HEK293 (cell line): ENCODE data around the gene FAM174A.

ENCODE experiments used
- FEZF1 ChIP-seq: fragments of 450-650 bp; formaldehyde crosslinking; IDR thresholded peaks from 2 replicates; pipeline ENCODE4 v1.5.1; 2016; ENCODE audit warnings: missing biosample characterization, missing genetic modification characterization
- RBAK ChIP-seq: fragments of 450-650 bp; formaldehyde crosslinking; IDR thresholded peaks from 2 replicates; pipeline ENCODE4 v1.5.1; 2016; ENCODE audit warnings: missing biosample characterization, missing genetic modification characterization
- SP7 ChIP-seq: fragments of 450-650 bp; formaldehyde crosslinking; IDR thresholded peaks from 2 replicates; pipeline ENCODE4 v1.5.1; 2016; ENCODE audit warnings: missing biosample characterization, missing genetic modification characterization
- WT1 ChIP-seq: fragments of 450-650 bp; formaldehyde crosslinking; IDR thresholded peaks from 2 replicates; pipeline ENCODE4 v1.5.1; 2016; ENCODE audit warnings: missing biosample characterization, missing genetic modification characterization
- ZBTB21 ChIP-seq: fragments of 450-650 bp; formaldehyde crosslinking; IDR thresholded peaks from 2 replicates; pipeline ENCODE4 v1.5.1; 2017; ENCODE audit warnings: missing biosample characterization, missing genetic modification characterization
- ZBTB48 ChIP-seq: fragments of 450-650 bp; formaldehyde crosslinking; IDR thresholded peaks from 2 replicates; pipeline ENCODE4 v1.5.1; 2016; ENCODE audit warnings: missing biosample characterization, missing genetic modification characterization
- ZIC2 ChIP-seq: fragments of 450-650 bp; formaldehyde crosslinking; IDR thresholded peaks from 2 replicates; pipeline ENCODE4 v1.5.1; 2016; ENCODE audit warnings: missing biosample characterization, missing genetic modification characterization
- ZNF169 ChIP-seq: fragments of 450-650 bp; formaldehyde crosslinking; IDR thresholded peaks from 2 replicates; pipeline ENCODE4 v1.5.1; 2016; ENCODE audit warnings: missing biosample characterization, missing genetic modification characterization
- ZNF19 ChIP-seq: fragments of 450-650 bp; formaldehyde crosslinking; IDR thresholded peaks from 2 replicates; pipeline ENCODE4; 2016; ENCODE audit warnings: missing biosample characterization, missing genetic modification characterization, low read depth
- ZNF274 ChIP-seq, 2 experiments: fragments of 200-500 bp in 1 of 2; fragments of 450-650 bp in 1 of 2; sonication (Bioruptor generic) in 1 of 2; formaldehyde crosslinking in 1 of 2; IDR thresholded peaks; 2 replicates each; pipeline versions ENCODE4 v1.5.1 to v1.6.1; 2014 to 2016; ENCODE audit warnings: borderline replicate concordance in 1 of 2, inconsistent platforms in 1 of 2, low read length in 1 of 2, missing biosample characterization in 1 of 2, missing genetic modification characterization in 1 of 2
- ZNF530 ChIP-seq: fragments of 450-650 bp; formaldehyde crosslinking; IDR thresholded peaks from 2 replicates; pipeline ENCODE4 v1.5.1; 2016; ENCODE audit warnings: low read depth, missing biosample characterization, missing genetic modification characterization
- ZNF544 ChIP-seq: fragments of 450-650 bp; formaldehyde crosslinking; IDR thresholded peaks from 2 replicates; pipeline ENCODE4 v1.5.0; 2017; ENCODE audit warnings: missing biosample characterization, missing genetic modification characterization
- ZNF548 ChIP-seq: fragments of 450-650 bp; formaldehyde crosslinking; IDR thresholded peaks from 2 replicates; pipeline ENCODE4 v1.5.1; 2016; ENCODE audit warnings: missing biosample characterization, missing genetic modification characterization
- ZNF571 ChIP-seq: fragments of 450-650 bp; formaldehyde crosslinking; IDR thresholded peaks from 2 replicates; pipeline ENCODE4 v1.5.0; 2017; ENCODE audit warnings: missing biosample characterization, missing genetic modification characterization
- ZNF610 ChIP-seq: fragments of 450-650 bp; formaldehyde crosslinking; IDR thresholded peaks from 2 replicates; pipeline ENCODE4 v1.5.1; 2016; ENCODE audit warnings: missing biosample characterization, missing genetic modification characterization, borderline replicate concordance
- ZNF629 ChIP-seq: fragments of 450-650 bp; formaldehyde crosslinking; IDR thresholded peaks from 2 replicates; pipeline ENCODE4 v1.5.1; 2017; ENCODE audit warnings: missing biosample characterization, missing genetic modification characterization
- ZNF701 ChIP-seq: fragments of 450-650 bp; formaldehyde crosslinking; IDR thresholded peaks from 2 replicates; pipeline ENCODE4 v1.5.1; 2016; ENCODE audit warnings: missing biosample characterization, missing genetic modification characterization
- TF ChIP-seq, protein P1 (sequence below): fragments of 450-650 bp; formaldehyde crosslinking; IDR thresholded peaks from 2 replicates; pipeline ENCODE4 v1.5.1; 2016; ENCODE audit warnings: missing biosample characterization, missing genetic modification characterization
- TF ChIP-seq, protein P2 (sequence below): fragments of 450-650 bp; formaldehyde crosslinking; IDR thresholded peaks from 2 replicates; pipeline ENCODE4 v1.5.1; 2016; ENCODE audit warnings: missing biosample characterization, missing genetic modification characterization
- TF ChIP-seq, protein P3 (sequence below): fragments of 450-650 bp; formaldehyde crosslinking; conservative IDR thresholded peaks from 2 replicates; pipeline ENCODE4 v1.5.1; 2016; ENCODE audit warnings: low read depth, missing biosample characterization, missing genetic modification characterization
- TF ChIP-seq, protein P4 (sequence below): fragments of 450-650 bp; formaldehyde crosslinking; IDR thresholded peaks from 2 replicates; pipeline ENCODE4 v1.5.1; 2017; ENCODE audit warnings: missing biosample characterization, missing genetic modification characterization
- TF ChIP-seq, protein P5 (sequence below): fragments of 450-650 bp; formaldehyde crosslinking; IDR thresholded peaks from 2 replicates; pipeline ENCODE4 v1.5.1; 2016; ENCODE audit warnings: missing biosample characterization, missing genetic modification characterization, borderline replicate concordance

FAM174A gene

DNA sequence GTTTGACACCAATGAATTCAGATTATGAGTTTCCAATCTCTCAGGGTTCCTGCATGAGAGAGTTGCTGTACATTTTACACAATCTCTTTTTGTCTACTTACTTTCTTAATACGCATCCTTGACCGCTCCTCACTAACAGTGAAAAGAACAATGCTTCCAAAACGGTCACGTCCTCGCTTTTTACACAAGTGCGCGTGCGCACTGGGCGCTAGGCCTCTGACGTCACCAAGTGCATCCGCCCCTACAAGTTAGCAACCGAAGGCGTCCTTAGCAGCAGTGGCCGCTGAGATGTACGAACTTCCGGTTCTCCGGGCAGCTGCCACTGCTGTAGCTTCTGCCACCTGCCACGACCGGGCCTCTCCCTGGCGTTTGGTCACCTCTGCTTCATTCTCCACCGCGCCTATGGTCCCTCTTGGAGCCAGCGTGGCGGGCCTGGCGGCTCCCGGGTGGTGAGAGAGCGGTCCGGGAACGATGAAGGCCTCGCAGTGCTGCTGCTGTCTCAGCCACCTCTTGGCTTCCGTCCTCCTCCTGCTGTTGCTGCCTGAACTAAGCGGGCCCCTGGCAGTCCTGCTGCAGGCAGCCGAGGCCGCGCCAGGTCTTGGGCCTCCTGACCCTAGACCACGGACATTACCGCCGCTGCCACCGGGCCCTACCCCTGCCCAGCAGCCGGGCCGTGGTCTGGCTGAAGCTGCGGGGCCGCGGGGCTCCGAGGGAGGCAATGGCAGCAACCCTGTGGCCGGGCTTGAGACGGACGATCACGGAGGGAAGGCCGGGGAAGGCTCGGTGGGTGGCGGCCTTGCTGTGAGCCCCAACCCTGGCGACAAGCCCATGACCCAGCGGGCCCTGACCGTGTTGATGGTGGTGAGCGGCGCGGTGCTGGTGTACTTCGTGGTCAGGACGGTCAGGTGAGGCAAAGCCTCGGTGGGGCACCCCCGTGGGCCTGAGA lies at the start of gene FAM174A (continued):
- TF ChIP-seq, protein P1, sequence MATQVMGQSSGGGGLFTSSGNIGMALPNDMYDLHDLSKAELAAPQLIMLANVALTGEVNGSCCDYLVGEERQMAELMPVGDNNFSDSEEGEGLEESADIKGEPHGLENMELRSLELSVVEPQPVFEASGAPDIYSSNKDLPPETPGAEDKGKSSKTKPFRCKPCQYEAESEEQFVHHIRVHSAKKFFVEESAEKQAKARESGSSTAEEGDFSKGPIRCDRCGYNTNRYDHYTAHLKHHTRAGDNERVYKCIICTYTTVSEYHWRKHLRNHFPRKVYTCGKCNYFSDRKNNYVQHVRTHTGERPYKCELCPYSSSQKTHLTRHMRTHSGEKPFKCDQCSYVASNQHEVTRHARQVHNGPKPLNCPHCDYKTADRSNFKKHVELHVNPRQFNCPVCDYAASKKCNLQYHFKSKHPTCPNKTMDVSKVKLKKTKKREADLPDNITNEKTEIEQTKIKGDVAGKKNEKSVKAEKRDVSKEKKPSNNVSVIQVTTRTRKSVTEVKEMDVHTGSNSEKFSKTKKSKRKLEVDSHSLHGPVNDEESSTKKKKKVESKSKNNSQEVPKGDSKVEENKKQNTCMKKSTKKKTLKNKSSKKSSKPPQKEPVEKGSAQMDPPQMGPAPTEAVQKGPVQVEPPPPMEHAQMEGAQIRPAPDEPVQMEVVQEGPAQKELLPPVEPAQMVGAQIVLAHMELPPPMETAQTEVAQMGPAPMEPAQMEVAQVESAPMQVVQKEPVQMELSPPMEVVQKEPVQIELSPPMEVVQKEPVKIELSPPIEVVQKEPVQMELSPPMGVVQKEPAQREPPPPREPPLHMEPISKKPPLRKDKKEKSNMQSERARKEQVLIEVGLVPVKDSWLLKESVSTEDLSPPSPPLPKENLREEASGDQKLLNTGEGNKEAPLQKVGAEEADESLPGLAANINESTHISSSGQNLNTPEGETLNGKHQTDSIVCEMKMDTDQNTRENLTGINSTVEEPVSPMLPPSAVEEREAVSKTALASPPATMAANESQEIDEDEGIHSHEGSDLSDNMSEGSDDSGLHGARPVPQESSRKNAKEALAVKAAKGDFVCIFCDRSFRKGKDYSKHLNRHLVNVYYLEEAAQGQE (tag by site-specific recombination): 0 out of 2 replicates have a peak, but pooled peaks have one; percentile 24
- TF ChIP-seq, protein P2, sequence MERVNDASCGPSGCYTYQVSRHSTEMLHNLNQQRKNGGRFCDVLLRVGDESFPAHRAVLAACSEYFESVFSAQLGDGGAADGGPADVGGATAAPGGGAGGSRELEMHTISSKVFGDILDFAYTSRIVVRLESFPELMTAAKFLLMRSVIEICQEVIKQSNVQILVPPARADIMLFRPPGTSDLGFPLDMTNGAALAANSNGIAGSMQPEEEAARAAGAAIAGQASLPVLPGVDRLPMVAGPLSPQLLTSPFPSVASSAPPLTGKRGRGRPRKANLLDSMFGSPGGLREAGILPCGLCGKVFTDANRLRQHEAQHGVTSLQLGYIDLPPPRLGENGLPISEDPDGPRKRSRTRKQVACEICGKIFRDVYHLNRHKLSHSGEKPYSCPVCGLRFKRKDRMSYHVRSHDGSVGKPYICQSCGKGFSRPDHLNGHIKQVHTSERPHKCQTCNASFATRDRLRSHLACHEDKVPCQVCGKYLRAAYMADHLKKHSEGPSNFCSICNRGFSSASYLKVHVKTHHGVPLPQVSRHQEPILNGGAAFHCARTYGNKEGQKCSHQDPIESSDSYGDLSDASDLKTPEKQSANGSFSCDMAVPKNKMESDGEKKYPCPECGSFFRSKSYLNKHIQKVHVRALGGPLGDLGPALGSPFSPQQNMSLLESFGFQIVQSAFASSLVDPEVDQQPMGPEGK: no peak; the same call in 1 of the 2 replicates
- peak; percentile 95 for TF ChIP-seq ZBTB21 (tag by site-specific recombination)
- TF ChIP-seq ZNF610 (tag by site-specific recombination): peak; percentile 68; the same call in 1 of the 2 replicates
- TF ChIP-seq, protein P3, sequence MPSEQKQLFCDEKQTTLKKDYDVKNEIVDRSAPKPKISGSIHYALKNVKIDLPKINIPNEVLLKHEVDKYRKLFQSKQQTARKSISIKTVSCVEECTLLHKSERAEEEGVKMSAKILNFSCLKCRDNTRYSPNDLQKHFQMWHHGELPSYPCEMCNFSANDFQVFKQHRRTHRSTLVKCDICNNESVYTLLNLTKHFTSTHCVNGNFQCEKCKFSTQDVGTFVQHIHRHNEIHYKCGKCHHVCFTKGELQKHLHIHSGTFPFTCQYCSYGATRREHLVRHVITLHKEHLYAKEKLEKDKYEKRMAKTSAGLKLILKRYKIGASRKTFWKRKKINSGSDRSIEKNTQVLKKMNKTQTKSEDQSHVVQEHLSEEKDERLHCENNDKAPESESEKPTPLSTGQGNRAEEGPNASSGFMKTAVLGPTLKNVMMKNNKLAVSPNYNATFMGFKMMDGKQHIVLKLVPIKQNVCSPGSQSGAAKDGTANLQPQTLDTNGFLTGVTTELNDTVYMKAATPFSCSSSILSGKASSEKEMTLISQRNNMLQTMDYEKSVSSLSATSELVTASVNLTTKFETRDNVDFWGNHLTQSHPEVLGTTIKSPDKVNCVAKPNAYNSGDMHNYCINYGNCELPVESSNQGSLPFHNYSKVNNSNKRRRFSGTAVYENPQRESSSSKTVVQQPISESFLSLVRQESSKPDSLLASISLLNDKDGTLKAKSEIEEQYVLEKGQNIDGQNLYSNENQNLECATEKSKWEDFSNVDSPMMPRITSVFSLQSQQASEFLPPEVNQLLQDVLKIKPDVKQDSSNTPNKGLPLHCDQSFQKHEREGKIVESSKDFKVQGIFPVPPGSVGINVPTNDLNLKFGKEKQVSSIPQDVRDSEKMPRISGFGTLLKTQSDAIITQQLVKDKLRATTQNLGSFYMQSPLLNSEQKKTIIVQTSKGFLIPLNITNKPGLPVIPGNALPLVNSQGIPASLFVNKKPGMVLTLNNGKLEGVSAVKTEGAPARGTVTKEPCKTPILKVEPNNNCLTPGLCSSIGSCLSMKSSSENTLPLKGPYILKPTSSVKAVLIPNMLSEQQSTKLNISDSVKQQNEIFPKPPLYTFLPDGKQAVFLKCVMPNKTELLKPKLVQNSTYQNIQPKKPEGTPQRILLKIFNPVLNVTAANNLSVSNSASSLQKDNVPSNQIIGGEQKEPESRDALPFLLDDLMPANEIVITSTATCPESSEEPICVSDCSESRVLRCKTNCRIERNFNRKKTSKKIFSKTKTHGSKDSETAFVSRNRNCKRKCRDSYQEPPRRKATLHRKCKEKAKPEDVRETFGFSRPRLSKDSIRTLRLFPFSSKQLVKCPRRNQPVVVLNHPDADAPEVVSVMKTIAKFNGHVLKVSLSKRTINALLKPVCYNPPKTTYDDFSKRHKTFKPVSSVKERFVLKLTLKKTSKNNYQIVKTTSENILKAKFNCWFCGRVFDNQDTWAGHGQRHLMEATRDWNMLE: 0 out of 2 replicates have a peak, but pooled peaks have one; percentile 46
- TF ChIP-seq SP7 (tag by site-specific recombination): peak; percentile 17; the same call in 1 of the 2 replicates
- peak; percentile 67 for TF ChIP-seq ZIC2
- no peak for TF ChIP-seq ZNF19 (tag by site-specific recombination)
- peak; percentile 91 for TF ChIP-seq FEZF1 (tag by site-specific recombination)
- TF ChIP-seq ZNF571 (tag by site-specific recombination): no peak
- TF ChIP-seq ZNF544 (tag by site-specific recombination): no peak
- no peak for TF ChIP-seq ZNF701
- TF ChIP-seq ZNF629 (tag by site-specific recombination): peak; percentile 98
- TF ChIP-seq, protein P4, sequence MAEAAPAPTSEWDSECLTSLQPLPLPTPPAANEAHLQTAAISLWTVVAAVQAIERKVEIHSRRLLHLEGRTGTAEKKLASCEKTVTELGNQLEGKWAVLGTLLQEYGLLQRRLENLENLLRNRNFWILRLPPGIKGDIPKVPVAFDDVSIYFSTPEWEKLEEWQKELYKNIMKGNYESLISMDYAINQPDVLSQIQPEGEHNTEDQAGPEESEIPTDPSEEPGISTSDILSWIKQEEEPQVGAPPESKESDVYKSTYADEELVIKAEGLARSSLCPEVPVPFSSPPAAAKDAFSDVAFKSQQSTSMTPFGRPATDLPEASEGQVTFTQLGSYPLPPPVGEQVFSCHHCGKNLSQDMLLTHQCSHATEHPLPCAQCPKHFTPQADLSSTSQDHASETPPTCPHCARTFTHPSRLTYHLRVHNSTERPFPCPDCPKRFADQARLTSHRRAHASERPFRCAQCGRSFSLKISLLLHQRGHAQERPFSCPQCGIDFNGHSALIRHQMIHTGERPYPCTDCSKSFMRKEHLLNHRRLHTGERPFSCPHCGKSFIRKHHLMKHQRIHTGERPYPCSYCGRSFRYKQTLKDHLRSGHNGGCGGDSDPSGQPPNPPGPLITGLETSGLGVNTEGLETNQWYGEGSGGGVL (tag by site-specific recombination): no peak
- TF ChIP-seq WT1 (tag by site-specific recombination): no peak
- TF ChIP-seq, protein P5, sequence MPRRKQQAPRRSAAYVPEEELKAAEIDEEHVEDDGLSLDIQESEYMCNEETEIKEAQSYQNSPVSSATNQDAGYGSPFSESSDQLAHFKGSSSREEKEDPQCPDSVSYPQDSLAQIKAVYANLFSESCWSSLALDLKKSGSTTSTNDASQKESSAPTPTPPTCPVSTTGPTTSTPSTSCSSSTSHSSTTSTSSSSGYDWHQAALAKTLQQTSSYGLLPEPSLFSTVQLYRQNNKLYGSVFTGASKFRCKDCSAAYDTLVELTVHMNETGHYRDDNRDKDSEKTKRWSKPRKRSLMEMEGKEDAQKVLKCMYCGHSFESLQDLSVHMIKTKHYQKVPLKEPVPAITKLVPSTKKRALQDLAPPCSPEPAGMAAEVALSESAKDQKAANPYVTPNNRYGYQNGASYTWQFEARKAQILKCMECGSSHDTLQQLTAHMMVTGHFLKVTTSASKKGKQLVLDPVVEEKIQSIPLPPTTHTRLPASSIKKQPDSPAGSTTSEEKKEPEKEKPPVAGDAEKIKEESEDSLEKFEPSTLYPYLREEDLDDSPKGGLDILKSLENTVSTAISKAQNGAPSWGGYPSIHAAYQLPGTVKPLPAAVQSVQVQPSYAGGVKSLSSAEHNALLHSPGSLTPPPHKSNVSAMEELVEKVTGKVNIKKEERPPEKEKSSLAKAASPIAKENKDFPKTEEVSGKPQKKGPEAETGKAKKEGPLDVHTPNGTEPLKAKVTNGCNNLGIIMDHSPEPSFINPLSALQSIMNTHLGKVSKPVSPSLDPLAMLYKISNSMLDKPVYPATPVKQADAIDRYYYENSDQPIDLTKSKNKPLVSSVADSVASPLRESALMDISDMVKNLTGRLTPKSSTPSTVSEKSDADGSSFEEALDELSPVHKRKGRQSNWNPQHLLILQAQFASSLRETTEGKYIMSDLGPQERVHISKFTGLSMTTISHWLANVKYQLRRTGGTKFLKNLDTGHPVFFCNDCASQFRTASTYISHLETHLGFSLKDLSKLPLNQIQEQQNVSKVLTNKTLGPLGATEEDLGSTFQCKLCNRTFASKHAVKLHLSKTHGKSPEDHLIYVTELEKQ (tag by site-specific recombination): no peak
- TF ChIP-seq RBAK (tag by site-specific recombination): no peak
- no peak for TF ChIP-seq ZNF169 (tag by site-specific recombination)
- no peak for TF ChIP-seq ZNF274 (IDR thresholded peaks at IDR 0.05; ENCODE audit: low read length)
- TF ChIP-seq ZNF274 (tag by site-specific recombination; IDR thresholded peaks at IDR 0.05; ENCODE audit: borderline replicate concordance): no peak
- no peak for TF ChIP-seq ZNF530 (tag by site-specific recombination)
- TF ChIP-seq ZBTB48: peak; percentile 42; the same call in 1 of the 2 replicates
- no peak for TF ChIP-seq ZNF548 (tag by site-specific recombination)
